SIG-M5 treated with dmso at 0.1 percent for 504 hours (cell line): ENCODE results near the gene AGAP1.

Experiments used
- DNase-seq: peaks from one replicate; lab custom pipeline; 2025; ENCODE audit not compliant: unreplicated experiment; lab: John Stamatoyannopoulos, UW

The AGAP1 gene

DNA sequence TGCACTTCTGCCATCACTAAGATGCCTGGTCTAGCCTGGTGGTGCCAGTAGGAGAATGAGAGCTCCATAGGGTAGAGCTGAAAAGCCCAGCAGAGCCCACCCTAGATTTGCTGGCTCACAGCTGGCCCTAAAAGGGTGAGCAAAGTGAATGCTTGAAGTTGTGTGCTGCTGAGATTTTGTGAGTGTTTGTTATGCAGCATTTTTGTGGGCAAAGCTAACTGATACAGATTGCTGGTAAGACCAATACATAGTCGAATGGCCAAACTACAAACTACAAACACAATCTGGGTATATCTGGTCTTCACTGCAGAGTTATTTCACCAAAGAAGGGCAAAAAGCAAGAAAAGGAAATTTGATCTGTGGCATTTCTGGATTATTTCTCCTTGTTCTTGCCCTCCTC, 7.1 kb upstream of the AGAP1 start:
- DNase-seq, result no peak

DNA sequence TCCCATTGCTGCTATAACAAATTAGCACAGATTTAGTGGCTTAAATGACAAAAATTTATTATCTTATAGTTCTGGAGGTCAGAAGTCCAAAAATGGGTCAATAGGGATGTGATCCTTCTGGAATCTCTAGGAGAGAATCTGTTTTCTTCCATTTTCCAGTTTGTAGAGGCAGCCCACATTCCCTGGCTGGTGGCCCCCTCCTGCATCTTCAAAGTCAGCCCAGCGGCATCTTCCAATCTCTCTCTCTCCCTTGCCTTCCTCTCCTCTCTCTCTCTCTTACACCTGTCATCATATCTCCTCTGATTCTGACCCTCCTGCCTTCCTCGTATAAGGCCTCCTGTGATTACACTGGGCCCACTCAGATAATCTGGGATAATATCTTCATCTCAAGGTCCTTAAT, 3.9 kb upstream of the AGAP1 start:
- no peak for DNase-seq

DNA sequence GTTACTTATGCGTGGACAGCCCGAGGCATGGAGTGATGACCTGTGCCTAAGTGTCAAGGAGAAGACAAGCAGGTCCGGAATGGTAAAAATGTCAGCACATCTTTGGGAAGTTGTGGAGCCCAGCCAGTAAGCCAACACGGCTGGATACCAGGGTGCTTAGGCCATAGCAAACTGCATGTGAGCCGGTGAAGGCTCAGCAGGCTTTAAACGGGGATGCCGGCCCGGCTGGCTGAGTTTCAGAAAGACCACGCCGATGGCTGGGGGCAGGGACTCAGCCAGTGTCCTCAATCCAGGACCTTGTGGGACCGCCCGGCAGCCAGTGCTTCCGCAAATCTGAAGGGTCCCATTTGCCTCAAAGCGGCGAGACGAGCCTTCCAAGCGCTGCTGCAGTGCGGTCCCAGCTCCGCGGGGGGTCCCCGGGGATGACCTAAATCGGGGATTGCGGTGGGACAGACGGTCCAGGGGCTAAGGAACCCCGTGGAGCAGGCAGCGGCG, 946 bp upstream of the AGAP1 start:
- no peak for DNase-seq

DNA sequence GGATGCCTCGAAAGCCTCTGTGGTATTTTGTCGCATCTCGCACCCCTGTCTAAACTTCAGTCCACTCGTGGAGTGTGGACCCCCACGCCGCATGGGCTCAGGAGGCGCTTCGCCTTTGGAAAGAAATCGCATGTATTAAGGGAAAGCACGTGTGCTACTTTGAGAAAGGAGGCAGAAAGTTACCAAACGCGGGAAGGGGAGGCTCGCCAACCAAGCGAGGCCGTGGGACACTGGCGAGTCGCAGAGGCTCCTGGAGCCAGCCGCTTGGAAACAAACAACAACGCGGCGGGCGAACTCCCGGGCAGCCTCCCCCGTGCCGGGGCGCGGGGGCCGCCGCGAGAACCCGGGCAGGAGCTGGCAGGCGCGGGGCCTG, 455 bp upstream of the AGAP1 start:
- no peak for DNase-seq

DNA sequence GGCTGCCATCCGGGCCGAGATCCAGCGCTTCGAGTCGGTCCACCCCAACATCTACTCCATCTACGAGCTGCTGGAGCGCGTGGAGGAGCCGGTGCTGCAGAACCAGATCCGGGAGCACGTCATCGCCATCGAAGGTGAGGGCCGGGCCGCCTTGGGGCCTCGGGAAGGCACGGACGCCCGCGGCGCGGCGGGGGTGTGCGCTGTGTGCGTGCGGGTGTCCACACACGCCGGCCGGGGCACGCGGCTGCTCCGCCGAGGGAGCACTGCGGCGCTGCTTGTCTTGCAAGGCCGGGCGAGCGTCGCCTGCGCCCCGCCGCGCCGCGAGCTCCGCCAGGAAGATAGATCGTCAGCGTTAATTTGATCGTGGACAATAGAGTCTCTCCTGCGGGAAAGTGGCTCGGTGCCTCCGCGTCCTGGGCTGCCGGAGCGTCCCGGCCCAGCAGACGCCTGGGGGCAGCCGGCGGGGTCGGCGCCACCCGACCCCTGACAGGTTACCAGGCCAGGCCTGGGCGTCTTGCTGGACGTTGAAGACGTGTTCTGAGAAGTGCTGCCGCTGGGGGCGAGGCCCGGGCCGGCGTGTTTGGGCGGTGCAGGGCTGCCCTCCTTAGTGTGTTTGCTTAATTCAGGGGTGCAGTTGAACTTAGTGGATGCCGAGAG, 1.0 kb downstream of the AGAP1 start:
- peak; percentile 13 for DNase-seq

DNA sequence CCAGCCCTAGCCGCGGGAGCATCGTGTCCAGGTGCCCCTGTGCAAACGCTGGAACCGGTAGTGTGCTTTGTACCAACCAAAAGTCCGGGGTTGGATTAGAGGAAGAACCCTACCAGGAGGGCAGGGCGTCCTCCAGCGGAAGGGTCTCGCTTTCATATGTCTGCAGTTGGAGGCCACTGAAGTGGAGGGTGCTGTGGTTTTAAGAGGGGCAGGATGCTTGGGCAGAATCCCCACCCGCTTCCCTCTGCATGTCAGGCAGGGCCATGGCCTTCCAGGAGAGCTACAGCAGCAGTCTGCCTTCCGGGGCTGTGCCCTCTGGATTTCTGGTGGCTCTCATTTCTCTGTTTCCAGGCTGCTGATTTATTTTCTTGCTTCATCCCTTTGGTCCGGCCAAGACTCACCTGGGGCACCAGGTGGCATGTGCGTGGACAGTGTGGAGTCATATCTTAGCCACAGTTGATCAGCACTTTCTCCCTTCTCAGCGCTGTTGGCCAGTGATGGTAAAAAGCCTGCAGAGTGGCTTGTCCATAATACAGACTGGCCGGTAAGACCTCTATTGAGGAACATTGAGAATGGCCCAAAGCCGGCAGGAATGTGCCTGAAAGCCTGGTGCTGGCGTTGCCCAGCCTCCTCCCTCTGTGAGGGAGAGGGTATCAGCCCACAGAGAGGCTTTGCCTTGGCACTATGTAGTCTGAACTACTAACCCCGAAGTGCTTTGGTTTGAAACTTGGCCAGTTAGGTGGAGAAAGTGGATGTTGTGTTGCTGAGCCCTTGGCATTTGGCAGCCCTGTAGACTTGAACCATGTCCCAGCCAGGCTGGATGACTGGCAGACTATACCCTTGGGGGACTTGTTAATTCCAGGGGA, 1.8 kb downstream of the AGAP1 start:
- no peak for DNase-seq

DNA sequence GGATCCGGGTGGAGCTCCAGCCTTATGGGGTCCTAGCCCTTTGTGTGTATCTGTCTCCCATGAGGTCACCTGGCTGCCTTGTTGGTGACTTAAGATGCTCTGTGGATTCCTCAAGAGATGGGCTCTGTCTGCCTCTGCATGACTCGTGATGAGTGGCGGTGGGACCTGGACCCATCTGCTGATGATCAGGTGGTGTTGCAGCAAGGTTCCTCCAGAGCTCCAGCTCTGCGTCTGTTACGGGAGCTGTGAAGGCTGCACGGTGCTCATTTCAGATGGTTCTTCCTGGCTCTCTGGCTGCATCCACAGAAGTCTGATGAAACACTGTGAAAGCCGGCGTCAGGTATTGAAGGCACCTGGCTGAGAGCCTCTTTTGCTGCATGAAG, 2.4 kb downstream of the AGAP1 start:
- no peak for DNase-seq

DNA sequence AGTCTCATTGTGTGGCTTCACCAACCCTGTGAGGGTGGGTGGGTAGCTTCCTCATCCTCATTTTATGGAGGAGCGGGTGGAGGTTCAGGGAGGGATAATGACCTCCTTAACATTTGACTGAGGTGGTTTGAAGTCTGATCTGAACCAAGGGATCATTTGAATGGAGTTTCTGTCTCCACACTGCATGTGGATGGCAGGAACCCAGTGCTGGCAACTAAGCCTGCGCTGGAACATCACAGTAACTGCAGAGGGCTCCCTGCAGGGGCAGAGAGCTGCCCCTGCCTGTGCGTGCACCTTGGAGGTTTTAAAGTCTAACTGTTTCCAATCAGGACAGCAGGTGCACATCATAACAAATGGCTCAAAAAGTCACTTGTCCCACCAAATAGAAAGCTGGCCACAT, 3.3 kb downstream of the AGAP1 start:
- DNase-seq, result no peak

DNA sequence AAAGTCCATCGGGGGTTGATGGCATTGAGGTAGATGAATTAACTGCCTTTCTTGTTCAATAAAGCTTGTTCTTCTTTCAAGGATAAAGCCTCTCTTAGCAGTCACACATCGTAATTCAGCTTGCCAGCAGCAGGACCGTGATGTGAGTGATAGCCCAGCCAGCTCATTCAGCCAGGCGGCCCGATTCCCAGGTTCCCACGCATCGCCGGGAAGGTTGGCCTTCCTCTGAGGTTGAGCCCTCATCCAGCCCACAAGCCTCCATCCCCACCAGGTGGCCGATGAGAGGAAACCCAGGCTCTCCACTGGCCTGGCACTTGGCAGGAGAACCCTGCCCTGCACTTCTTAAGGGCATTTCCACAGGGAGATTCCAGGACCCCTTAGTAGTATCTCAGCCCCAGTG, 4.7 kb downstream of the AGAP1 start:
- DNase-seq, result no peak

DNA sequence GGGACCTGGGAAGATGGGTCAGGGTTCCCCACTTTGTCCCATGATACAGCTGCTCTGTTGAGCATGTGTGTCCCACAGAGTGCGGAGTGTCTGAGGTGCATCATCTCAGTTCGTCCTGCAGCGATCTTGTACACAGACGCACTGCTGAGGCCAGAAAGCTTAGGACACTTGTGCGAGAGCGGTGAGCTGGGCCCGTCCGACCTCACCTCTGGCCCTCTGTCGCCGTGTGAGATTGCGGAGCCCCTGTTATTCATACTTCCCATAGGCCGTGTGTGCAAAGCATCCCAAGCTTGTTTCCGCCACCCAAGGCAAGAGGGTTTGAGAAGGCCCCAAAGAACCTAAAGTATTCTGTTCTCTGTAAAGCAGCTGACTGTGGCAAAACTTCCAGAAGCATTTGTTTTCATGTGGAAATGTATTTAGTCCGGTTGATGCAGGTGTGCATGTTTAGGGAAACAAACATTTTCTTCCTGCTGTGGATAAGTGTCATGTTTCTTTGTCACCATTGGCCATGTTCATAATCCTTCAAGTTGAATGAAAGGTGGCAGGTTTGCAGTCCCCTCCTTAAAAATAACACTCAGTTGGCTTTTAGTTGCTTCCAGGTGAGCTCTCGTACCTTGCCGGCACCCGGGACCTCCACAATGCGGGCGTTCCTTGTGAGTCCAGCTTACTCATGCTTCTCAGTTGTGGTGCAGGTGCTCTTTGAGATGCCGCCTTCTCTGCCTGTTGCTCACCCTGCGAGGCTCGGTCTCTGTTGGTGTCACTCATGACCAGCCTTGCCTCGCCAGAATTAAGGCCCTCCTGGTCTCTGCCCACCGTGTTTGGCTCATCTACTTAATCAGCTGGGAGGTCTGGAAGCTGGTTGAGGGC, 5.3 kb downstream of the AGAP1 start:
- DNase-seq, result no peak

DNA sequence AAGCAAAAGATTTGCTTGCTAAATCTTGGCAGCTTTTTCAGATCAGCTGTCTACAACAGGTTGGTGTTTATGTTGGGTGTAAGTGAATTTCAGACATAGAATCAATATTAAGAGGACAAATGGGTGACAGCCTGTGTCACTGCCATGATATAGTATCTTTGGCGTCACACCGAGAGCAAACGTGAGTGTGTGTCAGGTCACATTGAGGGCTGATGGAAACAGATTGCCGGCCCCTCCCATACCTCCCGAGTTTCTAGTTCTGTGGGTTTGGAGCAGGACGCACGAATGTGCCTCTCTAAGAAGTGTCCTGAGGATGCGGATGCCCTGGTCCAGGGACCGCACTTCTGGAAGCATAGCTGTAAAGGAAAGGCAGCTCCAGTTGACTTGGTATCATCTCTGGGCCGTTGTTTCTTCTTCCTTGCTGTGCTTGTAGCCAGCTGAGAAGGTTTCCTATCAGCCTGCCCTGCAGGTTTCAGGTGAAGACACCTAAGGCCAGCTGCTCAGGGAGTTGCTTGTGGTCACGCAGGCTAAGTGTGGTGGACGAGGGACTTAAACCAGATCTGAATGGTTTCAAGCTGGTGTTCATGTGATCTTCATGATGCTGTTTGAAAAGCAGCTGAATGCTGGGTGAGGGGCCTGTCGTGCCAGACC, 6.4 kb downstream of the AGAP1 start:
- DNase-seq, result no peak

DNA sequence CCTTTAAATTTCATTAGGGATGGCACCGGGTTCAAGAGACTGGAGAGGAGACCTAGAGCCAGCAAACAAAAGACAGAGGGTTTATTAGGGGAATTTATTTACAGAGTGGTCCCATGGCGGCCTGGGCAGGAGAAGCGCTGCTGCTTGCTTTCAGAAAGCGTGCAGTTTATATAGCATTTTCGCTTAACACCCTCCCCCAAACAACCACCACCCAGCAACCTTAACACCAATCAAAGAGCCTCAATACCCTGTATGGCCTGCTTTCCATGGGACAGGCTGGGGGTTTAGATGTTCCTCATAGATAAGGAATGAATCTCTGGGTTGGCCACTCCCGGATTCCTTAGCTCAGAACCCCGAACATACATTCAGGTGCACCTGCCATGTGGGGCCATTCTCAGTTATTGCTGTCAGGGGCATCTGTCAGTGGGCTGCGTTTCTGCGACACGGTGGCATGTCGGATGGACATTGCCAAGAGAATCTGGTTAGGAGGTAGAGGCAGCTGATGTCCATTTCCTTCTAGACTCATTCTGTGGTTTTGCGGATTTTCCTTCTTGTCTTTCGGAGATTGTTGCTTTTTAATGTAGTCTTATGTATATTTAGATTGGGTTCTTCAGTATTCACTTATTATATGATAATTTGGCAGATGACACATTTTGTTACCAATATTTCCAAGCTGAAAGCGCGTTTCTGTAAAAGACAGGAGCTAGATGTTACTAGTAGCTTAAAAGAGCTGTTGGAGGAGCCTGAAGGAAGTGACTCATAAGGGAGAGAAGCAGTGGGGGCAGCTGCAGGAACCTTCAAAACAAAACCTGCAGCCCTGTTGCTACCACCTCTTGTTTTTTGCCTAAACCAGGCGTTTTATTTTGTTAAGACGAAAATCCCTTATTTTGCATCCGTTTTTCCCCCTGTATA, 7.2 kb downstream of the AGAP1 start:
- DNase-seq, result peak; percentile 76

DNA sequence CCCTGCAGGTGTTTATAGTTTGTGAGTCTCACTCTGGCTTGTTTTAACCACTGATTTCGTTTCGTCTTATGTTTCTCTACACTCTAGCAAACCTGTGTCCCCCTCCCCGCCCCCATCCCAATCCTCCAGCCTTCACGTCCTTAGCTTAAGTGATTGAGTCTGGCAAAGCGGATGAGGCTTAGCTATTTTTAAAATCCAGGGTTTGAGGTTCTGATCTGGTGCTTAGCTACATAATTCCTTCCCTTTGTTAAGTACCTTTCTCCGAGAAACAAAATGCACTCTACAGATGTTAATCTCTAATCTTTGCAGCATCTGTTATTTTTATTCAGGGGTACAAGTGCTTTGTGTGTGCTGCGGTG, 7.8 kb downstream of the AGAP1 start:
- no peak for DNase-seq

DNA sequence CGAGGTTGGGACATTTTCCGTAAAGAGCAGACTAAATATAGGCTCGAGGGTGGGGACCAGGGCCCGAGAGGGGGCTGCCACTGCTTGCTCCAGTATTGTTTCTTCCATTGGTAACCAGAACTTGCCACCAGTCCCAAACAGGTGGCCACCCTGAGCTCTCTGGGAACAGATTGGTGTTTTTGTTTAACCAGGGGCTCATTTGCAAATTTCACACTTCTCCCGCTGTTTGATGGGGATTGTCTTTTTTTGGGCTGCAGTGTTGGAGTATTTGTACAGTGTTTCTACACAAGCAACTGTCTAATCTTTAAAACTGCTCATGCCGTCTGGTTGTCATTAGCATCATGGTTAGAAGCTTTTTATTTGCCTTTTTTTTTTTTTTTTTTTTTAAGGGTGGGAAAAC, 8.5 kb downstream of the AGAP1 start:
- no peak for DNase-seq

DNA sequence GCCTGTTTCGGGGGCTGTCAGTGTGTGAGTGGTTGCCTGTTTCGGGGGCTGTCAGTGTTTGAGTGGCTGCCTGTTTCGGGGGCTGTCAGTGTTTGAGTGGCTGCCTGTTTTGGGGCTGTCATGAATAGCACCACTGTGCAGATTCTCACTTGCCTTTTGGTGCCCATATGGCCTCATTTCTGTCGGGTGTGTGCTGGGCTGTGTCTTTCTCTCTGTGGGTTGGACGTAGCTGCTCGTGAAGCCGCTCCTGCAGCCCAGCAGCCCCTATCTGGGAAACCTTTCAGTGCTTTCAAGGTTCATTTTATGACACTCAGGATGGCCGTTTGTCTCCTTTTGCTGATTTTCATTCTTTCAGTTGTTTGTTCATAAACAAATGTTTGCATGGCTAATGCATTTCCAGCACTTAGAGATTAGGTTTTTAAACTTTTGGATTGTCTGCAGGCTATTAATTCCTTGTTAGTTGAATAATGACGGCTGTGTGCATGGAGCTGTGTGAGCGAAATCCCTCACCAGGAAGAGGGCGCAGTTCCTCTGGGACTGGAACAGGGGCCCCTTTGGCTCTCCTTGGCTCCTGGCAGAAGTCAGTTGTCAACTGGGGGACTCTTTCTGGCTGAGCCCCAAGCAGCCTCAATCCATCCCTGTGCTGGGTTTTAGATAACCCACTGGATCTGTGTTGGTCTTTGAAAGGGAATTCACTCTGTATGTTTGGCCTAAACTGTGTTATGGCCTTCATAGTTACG, 10.8 kb downstream of the AGAP1 start:
- no peak for DNase-seq

DNA sequence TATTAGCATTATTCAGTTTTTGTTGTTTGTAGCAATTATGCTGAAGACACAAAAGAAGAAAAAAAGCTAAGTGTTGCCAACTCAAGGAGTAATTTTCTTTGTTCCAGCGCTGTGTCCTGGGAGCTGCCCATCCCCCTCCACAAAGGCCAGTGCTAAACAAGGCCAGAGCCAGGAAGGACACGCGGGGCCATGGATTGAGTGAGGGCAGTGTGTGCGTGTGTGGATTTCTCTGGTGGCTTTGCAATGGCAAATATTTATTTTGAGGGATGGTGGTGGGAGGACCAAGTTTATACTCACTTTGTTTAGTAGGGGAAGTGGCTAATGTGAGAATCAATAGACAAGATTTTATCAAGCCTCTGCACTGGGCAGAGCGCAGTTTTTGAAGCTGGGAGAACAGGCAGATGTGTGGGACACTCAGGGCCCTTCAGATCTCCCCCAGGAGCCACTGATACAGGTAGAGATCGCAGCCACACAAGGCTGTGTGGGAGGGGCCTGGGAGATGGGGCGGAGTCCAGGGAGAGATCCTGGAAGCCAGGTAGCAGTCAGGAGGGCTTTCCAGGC, 11.4 kb downstream of the AGAP1 start:
- no peak for DNase-seq

DNA sequence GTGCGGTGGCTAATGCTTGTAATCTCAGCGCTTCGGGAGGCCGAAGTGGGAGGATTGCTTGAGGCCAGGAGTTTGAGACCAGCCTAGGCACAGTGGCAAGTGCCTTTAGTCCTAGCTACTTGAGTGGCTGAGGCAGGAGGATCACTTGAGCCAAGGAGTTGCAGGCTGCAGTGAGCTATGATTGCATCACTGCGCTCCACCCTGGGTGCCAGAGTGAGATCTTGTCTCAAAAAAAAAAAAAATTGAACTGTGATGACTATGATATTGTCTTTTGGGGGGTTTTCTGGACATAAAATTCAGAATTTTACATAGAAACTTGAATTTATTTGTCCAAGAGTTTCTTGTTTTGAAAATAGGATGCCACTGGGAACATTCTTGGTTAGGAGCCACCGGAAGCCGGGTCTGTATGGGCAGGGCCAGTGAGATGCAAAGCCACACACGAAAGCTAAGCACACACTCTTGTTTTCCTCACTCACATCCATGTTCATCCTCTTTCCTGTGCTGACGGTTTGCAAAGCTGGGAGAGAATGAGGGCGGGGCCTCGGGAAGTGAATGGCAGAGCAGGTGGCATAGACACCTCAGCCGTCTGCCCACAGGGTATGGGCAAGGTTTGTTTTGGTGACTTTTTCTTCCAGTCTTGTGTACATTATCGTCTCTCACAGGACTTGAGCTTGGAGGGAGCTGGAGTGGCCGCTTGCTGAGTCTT, 12.6 kb downstream of the AGAP1 start:
- no peak for DNase-seq

DNA sequence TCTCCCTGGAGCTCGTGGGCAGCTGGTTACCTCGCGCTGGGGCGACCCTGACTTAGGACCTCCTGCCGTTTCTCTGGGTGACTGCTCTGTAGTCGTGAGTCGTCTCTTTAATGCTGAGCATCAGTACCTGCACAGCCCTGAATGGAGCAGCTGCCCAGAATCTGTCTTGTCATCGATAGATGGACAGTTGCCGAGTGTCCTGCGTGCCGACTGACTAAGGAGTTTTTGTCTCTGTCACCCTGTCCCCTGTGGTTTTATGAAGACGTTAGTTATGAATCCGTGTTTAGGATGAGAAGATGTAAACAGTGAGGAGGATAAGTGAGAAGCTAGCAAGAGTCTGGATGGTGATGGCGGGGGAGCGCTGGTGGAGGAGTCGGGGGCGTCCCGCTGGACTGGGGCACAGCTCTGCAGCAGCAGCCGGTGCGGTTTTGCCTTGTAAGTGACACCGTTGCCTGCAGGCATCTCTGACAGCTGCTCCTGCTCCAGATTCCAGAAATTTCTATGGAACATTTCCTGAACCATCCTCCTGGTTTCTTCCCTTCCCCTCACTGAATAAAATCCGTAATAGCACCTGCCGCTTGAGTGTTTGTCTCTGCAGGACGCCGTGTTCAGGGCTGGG, 13.3 kb downstream of the AGAP1 start:
- DNase-seq, result no peak
